ENCODE data around the gene ERCC8. TPM values are rescaled to one million over a fixed set of nuclear protein-coding genes. Genes with fewer than 3 reads are reported as not detected.

Gene ERCC8
- total and polyA plus RNA-seq, 9 of the 15 experiments (the other 6 are each of a cell fraction or from before 2014, with no cell fraction given) = 10.1 to 41.8 (median 24.4) TPM

- TF ChIP-seq STAT6 (CRISPR knock-in tag; IDR thresholded peaks at IDR 0.05) = no peak
- TF ChIP-seq ZFP1 (CRISPR knock-in tag; IDR thresholded peaks at IDR 0.05) = no peak
- peak; percentile 67 for TF ChIP-seq TAF9B (IDR thresholded peaks at IDR 0.05; ENCODE audit: partially characterized antibody)
- TF ChIP-seq ZBTB11 (CRISPR knock-in tag; IDR thresholded peaks at IDR 0.05) = no peak; a peak in 1 of 6 replicates
- TF ChIP-seq MTA1 (IDR thresholded peaks at IDR 0.05; ENCODE audit: borderline replicate concordance) = no peak
- TF ChIP-seq ADNP (tag; IDR thresholded peaks at IDR 0.05) = no peak
- TF ChIP-seq EP300 (IDR thresholded peaks at IDR 0.05; ENCODE audit: low read length) = no peak
- no peak for TF ChIP-seq KLF10 (CRISPR knock-in tag; IDR thresholded peaks at IDR 0.05)
- no peak for TF ChIP-seq E2F4 (CRISPR knock-in tag; IDR thresholded peaks at IDR 0.05; ENCODE audit: low read depth)
- TF ChIP-seq CREB5 (CRISPR knock-in tag; IDR thresholded peaks at IDR 0.05) = no peak
- TF ChIP-seq ZNF561 (CRISPR knock-in tag; conservative IDR thresholded peaks at IDR 0.05) = no peak
- TF ChIP-seq ATF2 (CRISPR knock-in tag; IDR thresholded peaks at IDR 0.05) = 0 out of 2 replicates have a peak, but pooled peaks have one; percentile 33
- no peak for TF ChIP-seq GTF2A2 (tag; IDR thresholded peaks at IDR 0.05)
- no peak for TF ChIP-seq NCOA4 (IDR thresholded peaks at IDR 0.05; ENCODE audit: partially characterized antibody)
- TF ChIP-seq FOXA1 (IDR thresholded peaks at IDR 0.05; ENCODE audit: borderline replicate concordance) = no peak
- TF ChIP-seq SMARCA5 (IDR thresholded peaks at IDR 0.05) = no peak
- no peak for TF ChIP-seq TCF7 (IDR thresholded peaks at IDR 0.05; ENCODE audit: borderline replicate concordance)
These were observed at the start of gene ERCC8, which contains the start of gene NDUFAF2 (continued) for GRCh38 chr5:60944904-60945812.

Data from K562 (cell line).